ENCODE measurements around the gene MTCL1.
A peak's percentile ranks its signal among the peaks of the same experiment; 100 is the strongest.

The MTCL1 gene

GRCh38 chr18:8705238-8705960 lies at the start of gene MTCL1:
TSS of gene MTCL1 (plus strand) at chr18:8705556. CDS start at chr18:8705661, 105 bp downstream.
- peak; percentile 92 for DNase-seq (ENCODE audit: low spot score)

GRCh38 chr18:8656232-8656631 lies 49.1 kb upstream of the MTCL1 start:
- DNase-seq (ENCODE audit: low spot score), result no peak

DNA sequence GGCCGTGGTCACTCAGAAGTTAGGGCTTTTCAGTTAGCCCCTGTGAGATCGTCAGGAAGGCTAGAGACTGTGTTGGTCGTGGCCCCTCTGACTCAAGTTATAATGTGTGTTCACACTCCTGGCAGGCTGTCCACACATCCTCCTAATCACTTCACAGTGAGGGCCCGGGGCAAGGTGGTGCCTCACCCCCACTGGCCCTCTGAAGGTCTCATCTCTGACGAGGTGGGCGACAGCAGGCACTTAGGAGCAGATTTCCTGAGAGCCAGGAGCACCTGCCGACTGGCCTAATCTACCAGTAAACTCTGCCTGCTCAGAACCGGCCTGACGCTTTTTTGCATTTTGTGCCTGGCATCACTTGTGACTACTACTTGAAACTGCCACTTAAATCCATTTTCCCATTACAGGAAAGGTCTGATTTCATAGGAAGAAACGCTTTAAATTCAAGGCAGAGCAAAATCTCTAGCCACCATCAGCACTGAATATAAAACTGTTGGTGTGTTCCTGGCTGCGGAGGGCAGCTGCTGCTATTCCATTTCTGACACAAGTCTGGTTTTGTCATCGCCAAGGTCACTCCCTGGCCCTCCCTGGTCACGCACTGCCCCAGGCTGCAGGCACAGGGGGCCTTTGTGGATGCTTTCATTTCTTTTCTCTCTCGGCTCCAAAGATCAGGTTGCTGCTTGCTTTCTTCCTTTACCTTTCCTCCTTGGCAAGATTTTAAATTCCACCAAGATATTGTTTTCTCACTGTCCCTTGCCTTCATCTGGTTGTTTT lies 48.1 kb upstream of the MTCL1 start:
- DNase-seq (ENCODE audit: low spot score), result no peak

- DNase-seq (ENCODE audit: low spot score), result no peak
These were observed 47.4 kb upstream of the MTCL1 start for GRCh38 chr18:8657873-8658470.

DNA sequence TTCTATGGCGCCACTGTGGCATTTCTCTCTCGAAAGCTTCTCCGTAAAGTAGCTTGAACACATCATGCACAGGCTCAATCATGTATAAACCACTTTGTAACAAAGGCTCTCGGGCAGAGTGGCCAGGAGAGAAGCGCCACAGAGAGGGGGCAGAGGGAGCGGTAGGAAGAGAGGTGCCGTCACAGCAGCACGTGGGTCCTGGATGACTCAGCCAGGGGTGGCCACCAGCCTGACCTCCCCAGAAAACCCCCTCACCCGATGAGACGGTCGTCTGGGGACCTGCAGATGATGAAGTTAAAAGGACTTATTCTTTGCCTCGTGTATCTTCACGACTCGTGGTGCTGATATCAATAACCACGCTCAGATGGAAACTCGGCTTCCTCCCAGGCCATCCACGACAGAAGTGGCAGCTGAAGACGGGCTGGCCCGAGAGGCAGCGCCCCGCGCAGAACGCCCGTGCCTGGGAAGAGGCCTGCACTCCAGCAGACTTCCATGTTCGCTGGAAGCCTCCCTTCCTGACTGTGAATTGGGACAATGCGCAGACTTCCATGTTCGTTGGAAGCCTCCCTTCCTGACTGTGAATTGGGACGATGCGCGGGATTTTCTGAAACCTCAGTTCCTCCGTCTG lies 46.4 kb upstream of the MTCL1 start:
- no peak for DNase-seq (ENCODE audit: low spot score)

- DNase-seq (ENCODE audit: low spot score), result no peak
These were observed 45.6 kb upstream of the MTCL1 start for GRCh38 chr18:8659609-8660242.

- DNase-seq (ENCODE audit: low spot score), result no peak
These were observed 45.0 kb upstream of the MTCL1 start for GRCh38 chr18:8660316-8660715.

- DNase-seq (ENCODE audit: low spot score), result no peak
These were observed 43.4 kb upstream of the MTCL1 start for GRCh38 chr18:8661754-8662559.

DNA sequence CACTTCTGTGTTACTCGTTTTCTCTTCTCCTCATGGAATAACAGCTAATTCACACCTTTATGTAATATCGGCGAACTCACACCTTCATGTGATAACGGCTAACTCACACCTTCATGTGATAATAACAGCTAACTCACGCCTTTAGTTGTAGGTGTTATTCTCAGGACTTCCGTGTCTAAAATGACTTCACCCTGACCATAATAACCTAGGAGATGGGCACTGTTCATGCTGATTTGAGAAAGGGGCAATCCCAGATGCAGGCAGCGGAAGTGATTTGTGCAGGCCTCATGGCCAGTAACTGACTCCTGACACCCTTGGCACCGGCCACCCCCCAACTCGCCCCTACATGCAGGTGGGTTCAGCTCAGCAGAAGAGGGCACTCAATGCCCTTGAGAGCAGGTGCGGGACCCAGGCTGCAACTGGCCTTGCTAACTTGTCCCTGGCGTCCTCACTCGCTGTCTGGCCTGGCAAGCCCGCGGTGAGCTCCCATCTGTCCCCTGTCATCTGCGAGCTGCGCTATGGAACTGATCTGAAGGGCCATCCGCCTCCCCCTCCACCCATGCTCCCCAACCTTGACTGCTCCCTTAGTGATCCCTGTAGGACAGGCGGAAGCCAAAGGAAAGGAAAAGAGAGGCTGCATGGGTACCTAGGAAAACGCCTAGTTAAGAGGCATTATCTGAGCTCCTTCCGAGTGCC lies 42.6 kb upstream of the MTCL1 start:
- no peak for DNase-seq (ENCODE audit: low spot score)

- DNase-seq (ENCODE audit: low spot score), result no peak
These were observed 37.5 kb upstream of the MTCL1 start for GRCh38 chr18:8667846-8668245.

GRCh38 chr18:8668381-8668780 lies 37.0 kb upstream of the MTCL1 start:
- DNase-seq (ENCODE audit: low spot score), result no peak

DNA sequence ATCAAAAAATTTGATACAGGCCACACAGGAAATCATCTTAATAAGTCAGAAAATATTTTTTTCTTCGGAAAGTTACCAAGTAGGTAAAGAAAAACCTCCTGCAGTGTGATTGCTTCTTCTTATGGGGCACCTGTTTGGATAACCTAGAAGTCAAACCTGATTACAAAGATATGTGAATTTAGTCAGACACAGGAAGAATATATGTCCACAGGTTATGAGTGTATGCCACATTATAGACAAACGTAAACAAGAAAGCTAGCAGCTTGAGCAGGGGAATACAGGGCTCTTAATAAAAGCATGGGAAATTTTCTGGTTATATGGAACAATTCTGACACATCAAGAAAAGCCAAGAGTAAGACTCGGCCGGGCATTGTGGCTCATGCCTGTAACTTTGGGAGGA lies 35.8 kb upstream of the MTCL1 start:
- DNase-seq (ENCODE audit: low spot score), result no peak

DNA sequence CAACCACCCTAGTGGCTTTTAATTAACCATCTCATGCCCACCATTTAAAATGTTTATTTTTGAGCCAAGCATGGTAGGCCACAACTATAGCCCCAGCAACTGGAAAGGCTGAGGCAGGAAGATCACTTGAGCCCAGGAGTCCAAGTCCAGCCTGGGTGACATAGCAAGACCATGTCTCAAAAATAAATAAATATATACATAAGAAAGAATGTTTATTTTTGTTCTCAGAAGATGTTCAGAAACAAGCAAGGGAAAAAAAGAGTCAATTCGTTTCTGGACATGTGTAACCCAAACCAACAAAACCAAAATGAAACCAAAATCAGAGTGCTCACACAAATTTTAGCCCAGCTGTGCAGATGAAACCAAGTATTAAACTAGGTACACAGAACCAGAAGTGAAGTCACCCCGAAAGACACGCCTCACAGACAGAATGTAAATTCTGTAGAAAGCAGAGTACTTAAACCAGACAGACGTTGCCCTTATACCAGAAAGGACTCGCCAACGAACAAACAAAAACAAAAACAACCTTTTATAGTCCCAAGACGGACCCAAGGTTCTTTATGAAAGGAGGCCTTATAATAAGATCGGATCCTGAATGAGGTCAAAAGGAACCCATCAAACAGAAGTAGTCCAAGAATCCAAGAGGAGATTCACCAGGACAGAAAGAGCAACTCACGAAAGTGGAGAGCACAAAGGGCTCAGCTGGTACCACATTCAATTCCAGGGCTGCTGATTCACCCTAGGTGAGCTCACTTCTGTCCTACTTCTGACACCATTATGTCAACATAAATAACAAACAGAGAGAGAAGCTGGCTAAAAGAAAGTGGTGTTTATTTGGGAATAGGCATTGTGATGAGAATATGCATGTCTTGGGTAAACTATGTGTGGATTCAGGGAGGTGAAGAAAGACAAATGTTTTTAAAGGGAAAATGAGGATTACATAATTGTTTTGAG lies 31.8 kb upstream of the MTCL1 start:
- no peak for DNase-seq (ENCODE audit: low spot score)

- DNase-seq (ENCODE audit: low spot score), result no peak
These were observed 30.3 kb upstream of the MTCL1 start for GRCh38 chr18:8675057-8675456.

- DNase-seq (ENCODE audit: low spot score), result no peak
These were observed 24.2 kb upstream of the MTCL1 start for GRCh38 chr18:8681196-8681595.

GRCh38 chr18:8684577-8684976 lies 20.8 kb upstream of the MTCL1 start:
- no peak for DNase-seq (ENCODE audit: low spot score)

DNA sequence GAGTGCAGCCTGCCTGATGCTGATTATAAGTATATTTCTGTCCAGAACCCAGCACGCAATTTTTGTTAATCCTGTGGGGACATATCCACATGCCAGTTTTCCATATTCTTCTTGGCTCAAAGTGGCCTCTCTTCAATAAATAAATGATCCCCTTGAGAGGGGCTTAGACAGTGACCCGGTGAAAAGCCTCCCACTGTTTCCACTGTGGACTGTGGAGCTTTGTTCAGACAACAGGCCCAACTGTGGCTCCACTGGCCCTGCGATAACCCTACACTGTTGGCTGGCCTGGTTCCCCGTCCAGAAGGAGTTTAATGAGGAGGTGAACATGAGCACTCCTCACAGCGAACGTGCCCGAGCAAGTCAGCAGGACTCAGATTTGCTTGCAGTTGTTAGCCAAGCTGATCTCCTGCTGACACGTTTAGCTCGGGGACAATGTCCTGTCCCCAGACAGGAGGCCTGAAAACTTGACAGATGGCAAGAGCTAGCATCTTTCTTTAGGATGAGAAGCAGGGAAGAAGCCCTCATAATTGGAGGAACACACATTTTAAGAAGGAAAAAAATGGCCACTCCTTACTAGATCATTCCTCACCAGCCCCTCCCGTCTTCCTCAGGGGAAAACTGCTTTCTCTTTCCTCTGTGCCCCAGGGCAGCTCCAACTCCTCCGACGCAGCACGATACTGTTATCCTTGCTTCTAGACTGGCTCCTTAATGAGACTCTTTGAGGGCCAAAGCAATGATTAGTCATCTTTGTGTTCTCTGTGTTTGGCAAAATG lies 20.0 kb upstream of the MTCL1 start:
- no peak for DNase-seq (ENCODE audit: low spot score)

DNA sequence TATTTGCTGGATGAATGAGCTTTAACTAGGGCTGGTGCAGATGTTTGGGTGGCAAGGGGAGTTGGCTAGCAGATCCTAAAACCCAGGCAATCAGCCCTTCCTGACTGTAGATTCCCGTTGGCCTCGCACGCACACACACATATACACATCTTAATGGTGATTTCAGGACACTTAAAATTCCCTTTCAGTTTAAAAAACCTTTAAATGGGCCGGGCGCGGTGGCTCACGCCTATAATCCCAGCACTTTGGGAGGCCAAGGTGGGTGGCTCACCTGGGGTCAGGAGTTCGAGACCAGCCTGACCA lies 19.5 kb upstream of the MTCL1 start:
- DNase-seq (ENCODE audit: low spot score), result no peak

DNA sequence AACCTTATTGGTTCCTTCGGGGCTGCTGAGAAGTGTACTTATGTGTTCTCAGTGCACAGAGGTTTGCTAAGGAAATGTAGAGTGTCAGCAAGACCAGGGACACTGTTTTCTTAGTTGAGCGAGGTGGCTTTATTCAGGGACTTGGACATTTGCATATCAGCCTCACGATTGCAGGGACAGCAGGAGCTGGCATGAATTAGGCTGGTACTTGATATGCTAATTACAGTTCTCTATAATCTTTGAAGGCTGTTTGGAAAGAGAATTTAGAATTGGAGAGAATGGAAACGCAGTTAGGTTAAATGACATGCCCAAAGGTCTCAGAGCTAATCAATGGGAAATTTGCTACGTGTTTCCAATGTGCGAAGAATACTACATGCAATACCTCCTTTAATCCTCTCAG lies 18.7 kb upstream of the MTCL1 start:
- DNase-seq (ENCODE audit: low spot score), result no peak

All from D341Med (cell line).